HL-60 (cell line): ENCODE results near the gene RALA.

Source experiments
- DNase-seq, 2 experiments: peaks; one replicate each; pipeline ENCODE4 v3.0.0-alpha.2; 2010 to 2020; ENCODE audit warnings: low read depth in 1 of 2, low spot score in 1 of 2
- H3K27ac ChIP-seq: fragments of 250-450 bp; sonication (Bioruptor Pico); replicated peaks from 2 replicates; pipeline ENCODE4 v1.5.1; 2020; ENCODE audit warnings: mild to moderate bottlenecking, moderate library complexity
- H3K27me3 ChIP-seq: fragments of 250-450 bp; sonication (Bioruptor Pico); 2 replicates; pipeline ENCODE4 v1.5.1; 2021; ENCODE audit warnings: mild to moderate bottlenecking, moderate library complexity; ENCODE audit not compliant: insufficient read depth, poor library complexity, severe bottlenecking
- H3K4me3 ChIP-seq: replicated peaks from 2 replicates; pipeline ENCODE4 v1.5.1; 2011; ENCODE audit warnings: mild to moderate bottlenecking, control low read depth, low read length; ENCODE audit not compliant: insufficient read depth
- GABPA ChIP-seq: IDR thresholded peaks from 2 replicates; pipeline ENCODE4 v1.6.1; 2012; ENCODE audit warnings: low read depth
- POLR2AphosphoS5 ChIP-seq: IDR thresholded peaks from 2 replicates; pipeline ENCODE4 v1.6.1; 2012; ENCODE audit warnings: low read depth
- REST ChIP-seq: IDR thresholded peaks from 2 replicates; pipeline ENCODE4 v1.6.1; 2012; ENCODE audit warnings: low read depth; ENCODE audit not compliant: insufficient replicate concordance
- SPI1 ChIP-seq: IDR thresholded peaks from 2 replicates; pipeline ENCODE4 v1.6.1; 2012; ENCODE audit warnings: low read depth, mild to moderate bottlenecking, borderline replicate concordance
- TF ChIP-seq, protein P1 (sequence below): IDR thresholded peaks from one replicate; pipeline ENCODE4 v1.5.1; 2011; ENCODE audit warnings: low read length, control low read depth, inconsistent platforms; ENCODE audit not compliant: insufficient read depth

Gene RALA

DNA sequence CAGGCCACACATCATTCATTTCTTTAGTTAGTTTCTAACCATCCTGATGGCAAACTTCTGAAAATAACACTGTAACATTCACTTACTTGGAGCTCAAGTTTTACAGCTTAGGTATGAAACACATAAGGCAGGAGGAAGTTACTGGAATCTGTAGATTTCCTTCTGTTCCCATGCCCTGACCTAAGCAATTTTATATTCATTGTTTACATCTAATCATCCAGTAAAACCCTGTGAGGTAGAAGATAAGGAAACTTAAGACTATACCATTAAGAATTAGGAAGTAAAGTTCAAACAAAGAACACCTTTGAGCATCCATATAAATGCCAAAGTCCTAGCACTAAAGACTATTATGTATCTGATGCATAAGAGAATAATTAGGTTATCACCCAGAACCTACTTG lies 19.5 kb downstream of the RALA start:
- Histone ChIP-seq H3K27ac (no peak overlapping the region), H3K27me3 (no peaks in the 10 kb centered on the region), H3K4me3 (no peak overlapping the region)
- no peak for DNase-seq
- TF ChIP-seq SPI1: no peak
- TF ChIP-seq REST: no peak
- no peak for TF ChIP-seq POLR2AphosphoS5
- no peak for TF ChIP-seq GABPA
- TF ChIP-seq, protein P1, sequence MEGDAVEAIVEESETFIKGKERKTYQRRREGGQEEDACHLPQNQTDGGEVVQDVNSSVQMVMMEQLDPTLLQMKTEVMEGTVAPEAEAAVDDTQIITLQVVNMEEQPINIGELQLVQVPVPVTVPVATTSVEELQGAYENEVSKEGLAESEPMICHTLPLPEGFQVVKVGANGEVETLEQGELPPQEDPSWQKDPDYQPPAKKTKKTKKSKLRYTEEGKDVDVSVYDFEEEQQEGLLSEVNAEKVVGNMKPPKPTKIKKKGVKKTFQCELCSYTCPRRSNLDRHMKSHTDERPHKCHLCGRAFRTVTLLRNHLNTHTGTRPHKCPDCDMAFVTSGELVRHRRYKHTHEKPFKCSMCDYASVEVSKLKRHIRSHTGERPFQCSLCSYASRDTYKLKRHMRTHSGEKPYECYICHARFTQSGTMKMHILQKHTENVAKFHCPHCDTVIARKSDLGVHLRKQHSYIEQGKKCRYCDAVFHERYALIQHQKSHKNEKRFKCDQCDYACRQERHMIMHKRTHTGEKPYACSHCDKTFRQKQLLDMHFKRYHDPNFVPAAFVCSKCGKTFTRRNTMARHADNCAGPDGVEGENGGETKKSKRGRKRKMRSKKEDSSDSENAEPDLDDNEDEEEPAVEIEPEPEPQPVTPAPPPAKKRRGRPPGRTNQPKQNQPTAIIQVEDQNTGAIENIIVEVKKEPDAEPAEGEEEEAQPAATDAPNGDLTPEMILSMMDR: no peak

DNA sequence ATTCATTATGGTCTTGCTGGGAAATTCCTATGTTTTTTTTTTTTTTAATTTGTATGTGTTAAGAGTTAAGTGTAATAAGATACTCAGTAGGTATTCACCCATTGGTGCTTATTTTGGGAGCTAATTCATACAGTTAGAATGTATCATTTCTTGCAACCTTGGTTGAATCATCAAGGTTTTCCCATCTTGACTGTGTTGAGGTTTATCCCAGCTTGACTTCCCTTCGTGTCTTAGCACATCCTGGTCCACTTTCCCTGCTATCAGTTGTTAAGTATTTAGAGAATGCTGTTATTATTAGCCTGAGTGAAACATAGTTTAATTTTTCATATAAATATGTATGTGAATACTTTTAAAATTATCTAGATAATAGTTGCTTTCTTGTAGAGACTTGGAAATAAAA lies 20.8 kb downstream of the RALA start:
- Histone ChIP-seq H3K27me3 (no peaks in the 10 kb centered on the region), H3K4me3 (no peak overlapping the region), H3K27ac (no peak overlapping the region)
- DNase-seq: no peak
- TF ChIP-seq, protein P1: no peak
- TF ChIP-seq POLR2AphosphoS5 (no peak), REST (no peak), GABPA (no peak), SPI1 (no peak)

- DNase-seq: no peak
- TF ChIP-seq REST: no peak
- Histone ChIP-seq H3K27ac (no peak overlapping the region), H3K27me3 (no peaks in the 10 kb centered on the region), H3K4me3 (no peak overlapping the region)
Observed at GRCh38 chr7:39645482-39646407, 22.4 kb downstream of the RALA start.
